Stimulated activated CD8-positive, alpha-beta memory T cell treated with anti-CD3 and anti-CD28 coated beads, Interleukin-12 subunit alpha, Interleukin-12 subunit beta, amount 100 ng/mL, for 1 hour (primary cell): ENCODE measurements around the gene CTNNA2.

Experiments
- DNase-seq: peaks from one replicate; pipeline ENCODE4 v3.0.0-alpha.2; 2020; ENCODE audit warnings: low read depth

Gene CTNNA2

GRCh38 chr2:79512442-79513401 is at the start of gene CTNNA2:
TSS of gene CTNNA2 (plus strand) at chr2:79513051.
- no peak for DNase-seq

- DNase-seq = no peak
Observed at GRCh38 chr2:79487399-79487798, 25.5 kb upstream of the CTNNA2 start.

- no peak for DNase-seq
Observed at GRCh38 chr2:79511320-79511951, 1.4 kb upstream of the CTNNA2 start.

- no peak for DNase-seq
Observed at GRCh38 chr2:79513711-79514110, 860 bp downstream of the CTNNA2 start.

- DNase-seq = no peak
Observed at GRCh38 chr2:79529636-79530035, 16.8 kb downstream of the CTNNA2 start.

GRCh38 chr2:79530443-79530842 is 17.6 kb downstream of the CTNNA2 start:
- DNase-seq = no peak

- DNase-seq = no peak
Observed at GRCh38 chr2:79547568-79547967, 34.7 kb downstream of the CTNNA2 start.

GRCh38 chr2:79552653-79553052 is 39.8 kb downstream of the CTNNA2 start:
- DNase-seq = no peak

GRCh38 chr2:79554899-79555298 is 42.0 kb downstream of the CTNNA2 start:
- DNase-seq = no peak

GRCh38 chr2:79564065-79564464 is 51.2 kb downstream of the CTNNA2 start:
- no peak for DNase-seq

- no peak for DNase-seq
Observed at GRCh38 chr2:79569048-79569447, 56.2 kb downstream of the CTNNA2 start.

- DNase-seq = no peak
Observed at GRCh38 chr2:79573895-79574674, 61.2 kb downstream of the CTNNA2 start.

- no peak for DNase-seq
Observed at GRCh38 chr2:79576451-79576850, 63.6 kb downstream of the CTNNA2 start.

- DNase-seq = no peak
Observed at GRCh38 chr2:79578952-79579351, 66.1 kb downstream of the CTNNA2 start.

- no peak for DNase-seq
Observed at GRCh38 chr2:79580175-79580574, 67.3 kb downstream of the CTNNA2 start.

GRCh38 chr2:79585701-79586433 is 73.0 kb downstream of the CTNNA2 start:
- no peak for DNase-seq

- DNase-seq = no peak
Observed at GRCh38 chr2:79591281-79591680, 78.4 kb downstream of the CTNNA2 start.

- DNase-seq = no peak
Observed at GRCh38 chr2:79593237-79593867, 80.5 kb downstream of the CTNNA2 start.

- no peak for DNase-seq
Observed at GRCh38 chr2:79596403-79596802, 83.6 kb downstream of the CTNNA2 start.

- no peak for DNase-seq
Observed at GRCh38 chr2:79604748-79605147, 91.9 kb downstream of the CTNNA2 start.

- DNase-seq = no peak
Observed at GRCh38 chr2:79611448-79612016, 98.7 kb downstream of the CTNNA2 start.
